ENCODE measurements around the gene RPS16. TPM values are rescaled to one million over a fixed set of nuclear protein-coding genes. Genes with fewer than 3 reads are reported as not detected.

The RPS16 gene
- 2,151 TPM for total RNA-seq (ENCODE audit: unreplicated experiment)
- long read RNA-seq, transcript RPS16-207 (5 exons, 492 nt): minor isoform, 22 of 1,649 reads
- long read RNA-seq, transcript RPS16-201 (5 exons, 560 nt): major isoform, 1,587 of 1,649 reads
- long read RNA-seq, partial matches to known transcripts: 4 of 1,649 reads
- long read RNA-seq, other reads (novel, unspliced or antisense): 36 of 1,649 reads

DNA sequence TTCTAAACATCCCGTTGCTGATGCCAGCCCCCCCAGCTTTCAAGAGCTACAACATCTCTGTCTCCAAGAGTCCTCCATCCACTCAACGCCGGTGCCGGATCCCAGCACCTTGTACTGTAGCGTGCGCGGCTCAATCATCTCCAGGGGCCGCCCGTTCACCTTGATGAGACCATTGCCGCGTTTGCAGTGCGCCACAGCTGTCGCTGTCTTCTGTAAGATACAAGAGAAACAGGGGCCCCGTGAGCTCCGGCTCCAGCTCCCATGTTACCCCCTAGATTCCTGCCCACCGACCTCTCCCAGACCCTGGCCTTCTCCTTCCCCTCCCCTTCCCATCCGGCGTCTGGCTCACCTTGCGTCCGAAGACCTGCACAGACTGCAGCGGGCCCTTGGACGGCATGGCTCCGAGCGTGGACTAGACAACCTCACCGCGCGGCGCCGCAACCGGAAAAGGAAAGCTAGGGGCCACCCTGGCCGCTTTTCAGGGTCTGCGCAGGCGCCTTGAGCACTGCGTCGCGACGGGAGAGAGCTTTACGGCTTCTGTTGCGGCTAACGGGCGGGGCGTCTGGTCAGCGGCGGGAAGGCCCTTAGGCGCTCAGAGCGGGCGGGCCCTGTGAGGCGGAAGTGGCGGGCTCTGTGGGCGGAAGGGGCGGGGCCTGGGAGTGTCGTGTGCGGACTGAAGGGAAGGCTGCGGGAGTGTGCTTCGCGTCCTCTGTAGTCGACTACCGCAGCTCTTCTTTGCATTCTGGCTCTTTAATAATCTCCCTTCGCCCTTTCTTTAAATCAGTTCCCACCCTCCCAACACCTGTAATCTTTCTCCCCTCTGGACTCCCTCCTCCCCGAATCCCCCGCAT is at the start of gene RPS16:
Gene RPS16, minus strand, starts transcription at position 451 of the 851 bp plus-strand sequence. Its CDS starts 54 bp downstream, at position 397.
- Mint-ChIP-seq H3K27ac (ENCODE audit: unreplicated experiment) (peak within 1 kb of the TSS; percentile 99), H3K4me3 (ENCODE audit: unreplicated experiment) (peak within 1 kb of the TSS; percentile 100), H3K27me3 (ENCODE audit: unreplicated experiment) (peaks cover 21% of the 10 kb centered on the region), H3K4me1 (ENCODE audit: unreplicated experiment) (peaks cover 34% of the 10 kb centered on the region), H3K36me3 (ENCODE audit: low read depth, unreplicated experiment) (peaks cover 29% of the 10 kb centered on the region), H3K9me3 (ENCODE audit: unreplicated experiment) (no peaks in the 10 kb centered on the region)
- TF ChIP-seq, protein P1, sequence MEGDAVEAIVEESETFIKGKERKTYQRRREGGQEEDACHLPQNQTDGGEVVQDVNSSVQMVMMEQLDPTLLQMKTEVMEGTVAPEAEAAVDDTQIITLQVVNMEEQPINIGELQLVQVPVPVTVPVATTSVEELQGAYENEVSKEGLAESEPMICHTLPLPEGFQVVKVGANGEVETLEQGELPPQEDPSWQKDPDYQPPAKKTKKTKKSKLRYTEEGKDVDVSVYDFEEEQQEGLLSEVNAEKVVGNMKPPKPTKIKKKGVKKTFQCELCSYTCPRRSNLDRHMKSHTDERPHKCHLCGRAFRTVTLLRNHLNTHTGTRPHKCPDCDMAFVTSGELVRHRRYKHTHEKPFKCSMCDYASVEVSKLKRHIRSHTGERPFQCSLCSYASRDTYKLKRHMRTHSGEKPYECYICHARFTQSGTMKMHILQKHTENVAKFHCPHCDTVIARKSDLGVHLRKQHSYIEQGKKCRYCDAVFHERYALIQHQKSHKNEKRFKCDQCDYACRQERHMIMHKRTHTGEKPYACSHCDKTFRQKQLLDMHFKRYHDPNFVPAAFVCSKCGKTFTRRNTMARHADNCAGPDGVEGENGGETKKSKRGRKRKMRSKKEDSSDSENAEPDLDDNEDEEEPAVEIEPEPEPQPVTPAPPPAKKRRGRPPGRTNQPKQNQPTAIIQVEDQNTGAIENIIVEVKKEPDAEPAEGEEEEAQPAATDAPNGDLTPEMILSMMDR (IDR thresholded peaks at IDR 0.05; ENCODE audit: unreplicated experiment): no peak
- peak; percentile 97 for DNase-seq (ENCODE audit: low spot score)

DNA sequence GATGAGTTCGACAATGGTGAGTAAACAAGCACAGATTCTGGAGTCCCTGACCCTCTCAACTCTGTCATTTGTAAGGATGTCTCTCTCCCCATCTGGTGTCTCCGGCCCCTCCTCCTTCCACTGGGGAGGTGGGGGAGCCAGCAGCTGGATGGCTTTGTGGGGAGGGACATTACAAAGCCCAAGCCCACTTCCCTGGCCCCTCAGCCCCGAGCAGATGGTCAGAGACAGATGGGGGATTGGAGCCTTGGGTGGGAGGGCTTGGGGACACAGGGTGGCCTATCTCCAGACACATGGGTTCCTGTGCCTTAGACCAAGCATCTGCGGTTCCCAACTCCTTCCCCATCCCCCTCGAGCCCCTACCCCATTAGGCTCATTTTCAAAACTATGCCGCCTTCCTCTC is 47.4 kb upstream of the RPS16 start:
- DNase-seq (ENCODE audit: low spot score): no peak
- peaks cover 6% of the 10 kb centered on the region for H3K27me3 Mint-ChIP-seq (ENCODE audit: unreplicated experiment)
- H3K9me3 Mint-ChIP-seq (ENCODE audit: unreplicated experiment): no peaks in the 10 kb centered on the region
- TF ChIP-seq, protein P1 (IDR thresholded peaks at IDR 0.05; ENCODE audit: unreplicated experiment): no peak
- no peak overlapping the region for H3K27ac Mint-ChIP-seq (ENCODE audit: unreplicated experiment)
- H3K36me3 Mint-ChIP-seq (ENCODE audit: low read depth, unreplicated experiment): peaks cover 20% of the 10 kb centered on the region
- H3K4me3 Mint-ChIP-seq (ENCODE audit: unreplicated experiment): no peak overlapping the region
- H3K4me1 Mint-ChIP-seq (ENCODE audit: unreplicated experiment): peaks cover 36% of the 10 kb centered on the region

DNA sequence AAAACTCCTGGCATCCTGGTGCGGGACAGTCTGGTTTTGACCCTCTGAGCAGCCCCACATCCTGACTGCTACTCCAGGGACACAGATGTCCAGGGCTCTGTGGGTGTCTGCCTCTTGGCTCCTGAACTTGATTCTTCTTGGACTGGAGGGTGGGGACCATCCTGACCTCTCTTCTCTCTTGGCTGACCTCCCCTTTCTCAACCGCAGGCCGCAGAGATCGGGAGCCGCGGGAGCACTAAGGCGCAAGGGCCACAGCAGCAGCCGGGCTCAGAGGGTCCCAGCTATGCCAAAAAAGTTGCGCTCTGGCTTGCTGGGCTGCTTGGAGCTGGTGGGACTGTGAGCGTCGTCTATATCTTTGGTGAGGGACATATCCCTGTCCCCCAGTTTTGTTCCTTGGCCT is 45.9 kb upstream of the RPS16 start:
- Mint-ChIP-seq H3K36me3 (ENCODE audit: low read depth, unreplicated experiment) (peaks cover 12% of the 10 kb centered on the region), H3K27me3 (ENCODE audit: unreplicated experiment) (peaks cover 4% of the 10 kb centered on the region), H3K4me3 (ENCODE audit: unreplicated experiment) (peak overlapping the region; percentile 94), H3K27ac (ENCODE audit: unreplicated experiment) (peak overlapping the region; percentile 94), H3K9me3 (ENCODE audit: unreplicated experiment) (no peaks in the 10 kb centered on the region), H3K4me1 (ENCODE audit: unreplicated experiment) (peaks cover 37% of the 10 kb centered on the region)
- DNase-seq (ENCODE audit: low spot score): no peak
- TF ChIP-seq, protein P1 (IDR thresholded peaks at IDR 0.05; ENCODE audit: unreplicated experiment): no peak

DNA sequence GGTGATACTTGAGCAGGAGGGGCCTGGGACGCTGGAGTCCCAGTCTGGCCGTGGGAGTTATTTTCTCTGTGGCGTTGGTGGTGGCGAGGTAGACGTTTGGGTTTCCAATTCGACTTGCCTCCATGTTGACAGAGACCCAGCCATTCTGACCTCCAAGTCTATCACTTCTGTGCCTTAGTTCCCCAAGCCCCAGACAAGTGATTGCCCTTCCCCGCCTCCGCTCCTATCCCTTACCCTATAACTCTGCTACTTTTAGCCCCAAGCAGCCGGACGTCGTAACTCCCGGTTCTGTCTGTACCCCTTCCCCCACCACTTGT is 45.4 kb upstream of the RPS16 start:
- TF ChIP-seq, protein P1 (IDR thresholded peaks at IDR 0.05; ENCODE audit: unreplicated experiment): no peak
- H3K27me3 Mint-ChIP-seq (ENCODE audit: unreplicated experiment): peaks cover 4% of the 10 kb centered on the region
- H3K4me1 Mint-ChIP-seq (ENCODE audit: unreplicated experiment): peaks cover 40% of the 10 kb centered on the region
- H3K36me3 Mint-ChIP-seq (ENCODE audit: low read depth, unreplicated experiment): peaks cover 12% of the 10 kb centered on the region
- H3K27ac Mint-ChIP-seq (ENCODE audit: unreplicated experiment): peak overlapping the region; percentile 94
- H3K9me3 Mint-ChIP-seq (ENCODE audit: unreplicated experiment): no peaks in the 10 kb centered on the region
- H3K4me3 Mint-ChIP-seq (ENCODE audit: unreplicated experiment): peak overlapping the region; percentile 94
- no peak for DNase-seq (ENCODE audit: low spot score)
